K562 (cell line): ENCODE data around the gene MPLKIP. TPM values are rescaled to one million over a fixed set of nuclear protein-coding genes. Genes with fewer than 3 reads are reported as not detected.

Experiments used
- ATAC-seq: fragments of 200-7000 bp; cut with Tn5 transposase; 3 replicates; pipeline ENCODE4 v1.9.1; 2020; ENCODE audit warnings: moderate library complexity
- BruUV-seq: library from RNA; stranded (reverse); fragments of 400-500 nt; replicated peaks from 2 replicates; lab custom pipeline; 2021; lab: Mats Ljungman, UMichigan
- CTCF ChIA-PET: fragments of 300-600 bp; formaldehyde crosslinking; extraction: SDS; loops from one replicate; lab custom pipeline; 2021; ENCODE audit warnings: low intra/inter-chr PET ratio; lab: Yijun Ruan, JAX
- POLR2A ChIA-PET: fragments of 300-600, 350-650 bp; sonication (Branson Sonifier 250); formaldehyde crosslinking; extraction: SDS; loops from one replicate; lab custom pipeline; 2021; ENCODE audit warnings: antibody characterized with exemption, inconsistent platforms; lab: Yijun Ruan, JAX
- DNase-seq, 4 experiments: peaks; one replicate each; pipeline versions ENCODE4 v3.0.0 to v3.0.0-alpha.2; 2011 to 2018; ENCODE audit warnings: low spot score in 3 of 4, mixed read lengths in 3 of 4; ENCODE audit errors: extremely low read depth in 1 of 4
- FAIRE-seq: peaks from 2 replicates; lab custom pipeline; 2011; peaks lifted over from hg19 to GRCh38; lab: Jason Lieb, UNC
- H2AFZ ChIP-seq: 2 replicates; pipeline ENCODE4 v1.6.0; 2011; ENCODE audit warnings: low read depth, low read length, control low read depth, inconsistent platforms
- H3K27ac ChIP-seq: fragments of 200-600 bp; 3 replicates; pipeline ENCODE4 v1.8.0; 2011; ENCODE audit warnings: low read depth, mild to moderate bottlenecking, control low read depth, inconsistent platforms, low read length, moderate library complexity, mixed read lengths; ENCODE audit errors: extremely low read depth
- H3K27me3 ChIP-seq, 2 experiments: fragments of 300-600 bp in 1 of 2; 2 replicates in 1 of 2; 3 replicates in 1 of 2; pipeline versions ENCODE4 v1.6.0 to v1.8.0; 2011; ENCODE audit warnings: inconsistent platforms in 2 of 2, low read length in 2 of 2, mild to moderate bottlenecking in 1 of 2, mixed read lengths in 1 of 2, moderate library complexity in 1 of 2; ENCODE audit not compliant: control insufficient read depth in 2 of 2, insufficient read depth in 2 of 2
- H3K36me3 ChIP-seq: fragments of 300-600 bp; 3 replicates; pipeline ENCODE4 v1.8.0; 2011; ENCODE audit warnings: mild to moderate bottlenecking, low read length, inconsistent platforms; ENCODE audit not compliant: control insufficient read depth, insufficient read depth
- H3K4me1 ChIP-seq, 2 experiments: fragments of 200-600 bp in 1 of 2; replicated peaks in 1 of 2; 2 replicates in 1 of 2; 3 replicates in 1 of 2; pipeline versions ENCODE4 v1.5.1 to v1.8.0; 2011; ENCODE audit warnings: inconsistent platforms in 2 of 2, low read length in 2 of 2, mild to moderate bottlenecking in 1 of 2, mixed read lengths in 1 of 2, moderate library complexity in 1 of 2; ENCODE audit not compliant: control insufficient read depth in 2 of 2, insufficient read depth in 2 of 2
- H3K4me2 ChIP-seq: 2 replicates; pipeline ENCODE4 v1.6.1; 2011; ENCODE audit warnings: low read length, control low read depth, inconsistent platforms, mixed read lengths; ENCODE audit not compliant: insufficient read depth
- H3K4me3 ChIP-seq: fragments of 200-600 bp; sonication (generic), shearing (Covaris generic); 2 replicates; pipeline ENCODE4 v1.5.1; 2016; ENCODE audit warnings: control low read depth, inconsistent platforms
- H3K79me2 ChIP-seq: fragments of 200-600 bp; 3 replicates; pipeline ENCODE4 v1.8.0; 2011; ENCODE audit warnings: low read length, inconsistent platforms; ENCODE audit not compliant: control insufficient read depth, insufficient read depth
- H3K9ac ChIP-seq, 2 experiments: 2 replicates each; pipeline versions ENCODE4 v1.6.0 to v1.6.1; 2011; ENCODE audit warnings: low read depth in 2 of 2, low read length in 2 of 2, control low read depth in 1 of 2, inconsistent platforms in 1 of 2, mild to moderate bottlenecking in 1 of 2, mixed read lengths in 1 of 2; ENCODE audit not compliant: insufficient read depth in 1 of 2
- H3K9me1 ChIP-seq: one replicate; pipeline ENCODE4 v1.6.0; 2011; ENCODE audit warnings: inconsistent platforms, mild to moderate bottlenecking, low read length, moderate library complexity; ENCODE audit not compliant: control insufficient read depth, insufficient read depth
- H3K9me3 ChIP-seq: replicated peaks from 2 replicates; pipeline ENCODE4 v1.5.1; 2011; ENCODE audit warnings: low read depth, low read length, inconsistent platforms; ENCODE audit not compliant: control insufficient read depth, insufficient read depth
- H4K20me1 ChIP-seq: replicated peaks from 2 replicates; pipeline ENCODE4 v1.6.1; 2011; ENCODE audit warnings: low read length, inconsistent platforms, mixed read lengths; ENCODE audit not compliant: control insufficient read depth, insufficient read depth
- ATF3 ChIP-seq, 2 experiments: fragments of 450-650 bp in 1 of 2; sonication (generic) in 1 of 2; formaldehyde crosslinking in 1 of 2; IDR thresholded peaks in 1 of 2; conservative IDR thresholded peaks in 1 of 2; 2 replicates each; pipeline versions ENCODE4 v1.6.1 to v1.8.1; 2016 to 2023; ENCODE audit warnings: mild to moderate bottlenecking in 2 of 2, moderate library complexity in 2 of 2, inconsistent platforms in 1 of 2, missing genetic modification reagents in 1 of 2
- ATF6 ChIP-seq: sonication (generic); formaldehyde crosslinking; IDR thresholded peaks from 2 replicates; pipeline ENCODE4 v1.4.0; 2020; ENCODE audit warnings: mild to moderate bottlenecking, missing genetic modification reagents
- ELK3 ChIP-seq: fragments of 450-650 bp; formaldehyde crosslinking; IDR thresholded peaks from 2 replicates; pipeline ENCODE4 v1.4.0; 2020; ENCODE audit warnings: mild to moderate bottlenecking
- ETV5 ChIP-seq: sonication (generic); formaldehyde crosslinking; IDR thresholded peaks from 2 replicates; pipeline ENCODE4 v1.4.0; 2020; ENCODE audit warnings: low read depth, mild to moderate bottlenecking, missing genetic modification reagents
- FOXM1 ChIP-seq, 2 experiments: fragments of 450-650 bp in 1 of 2; sonication (generic) in 1 of 2; formaldehyde crosslinking in 1 of 2; IDR thresholded peaks; 2 replicates each; pipeline versions ENCODE4 v1.6.1 to v1.9.0; 2017 to 2022; ENCODE audit warnings: low read depth in 2 of 2, mild to moderate bottlenecking in 2 of 2, missing genetic modification reagents in 1 of 2, moderate library complexity in 1 of 2
- HOMEZ ChIP-seq: fragments of 250-450 bp; sonication (Bioruptor Pico); IDR thresholded peaks from 2 replicates; pipeline ENCODE4 v1.4.0; 2020; ENCODE audit warnings: mild to moderate bottlenecking, moderate library complexity
- MLLT1 ChIP-seq, 2 experiments: fragments of 450-650 bp; IDR thresholded peaks; 2 replicates each; pipeline ENCODE4 v1.6.1; 2016
- ZBTB7A ChIP-seq: IDR thresholded peaks from 2 replicates; pipeline ENCODE4 v1.6.1; 2011; ENCODE audit warnings: low read depth, mild to moderate bottlenecking, low read length, moderate library complexity, borderline replicate concordance; ENCODE audit not compliant: control insufficient read depth
- ZNF175 ChIP-seq: fragments of 200-800 bp; sonication (Bioruptor generic); IDR thresholded peaks from 2 replicates; pipeline ENCODE4 v1.6.1; 2016; ENCODE audit warnings: low read depth, mild to moderate bottlenecking, missing genetic modification characterization, missing compliant biosample characterization
- WGBS: fragments of 100-300 bp; shearing (Covaris generic); methylation state at CpG from one replicate; pipeline ENCODE4 v1.1.6; 2016; ENCODE audit warnings: low coverage, mixed read lengths; ENCODE audit not compliant: insufficient coverage; ENCODE audit errors: missing lambda C conversion rate; 5-methylcytosine and 5-hydroxymethylcytosine counted together
- in situ Hi-C: fragments of 300-500 bp; cut with MboI; formaldehyde crosslinking; loops from 4 replicates; pipeline ENCODE4 v1.15.0; 2018; ENCODE audit warnings: inconsistent platforms, mixed read lengths
- intact Hi-C: fragments of 100-400 bp; cut with micrococcal nuclease; formaldehyde crosslinking; loops from 2 replicates; pipeline ENCODE4 v1.14.2; 2022
- polyA plus RNA-seq, 8 experiments: library from polyadenylated mRNA; depleted of rRNA in 4 of 8; stranded (reverse) in 5 of 8; unstranded in 3 of 8; fragments of >200 nt; fragmentation: Nextera tagmentation in 2 of 8; fragmentation: Illumina TruSeq in 1 of 8; extraction: Ambion mirVana in 2 of 8; extraction: Trizol in 1 of 8; gene quantifications; 2 replicates each; pipeline versions ENCODE4 v1.2.1 to v1.2.3, GENCODE V29; 2011 to 2014; ENCODE audit warnings: inconsistent platforms in 1 of 8, missing spikeins in 1 of 8
- total RNA-seq, 7 experiments: library from RNA; depleted of rRNA in 6 of 7; stranded (reverse); fragments of >200 nt in 6 of 7; fragmentation: Illumina TruSeq in 2 of 7; extraction: Trizol in 2 of 7; gene quantifications; 2 replicates each; pipeline versions ENCODE4 v1.2.1 to v1.2.3, GENCODE V29; 2011 to 2021; ENCODE audit warnings: low replicate concordance in 1 of 7

MPLKIP gene
- total and polyA plus RNA-seq, 9 of the 15 experiments (the other 6 are each of a cell fraction or from before 2014, with no cell fraction given) = 5.6 to 127 (median 44.2) TPM

- BruUV-seq = TSS peak; percentile 69
Measured at GRCh38 chr7:40133561-40134427, 628 bp downstream of the MPLKIP start.

More at GRCh38 chr7:40133561-40134427, 628 bp downstream of the MPLKIP start:
- no peaks in the 10 kb centered on the region for H3K9me1 ChIP-seq
- under 1% methylated on average over 36 of the region's 36 CpGs for WGBS
- intact Hi-C loops = loop anchor here (1.0 to 5.0 kb wide), 2 partner anchors 51 to 181 kb away; partner anchors contain the start of gene CDK13
- H3K79me2 ChIP-seq = peaks cover 58% of the 10 kb centered on the region
- peaks cover 31% of the 10 kb centered on the region; the same call in 2 of the 3 replicates for H3K36me3 ChIP-seq
- peak overlapping the region; percentile 99 for H3K4me2 ChIP-seq
- in situ Hi-C loops = no loop called here
- no peaks in the 10 kb centered on the region for H3K9me3 ChIP-seq
- ATAC-seq (peak; percentile 85), DNase-seq (no peak), FAIRE-seq (no peak)
- H3K4me1 ChIP-seq = peaks cover 0 to 6% of the 10 kb centered on the region in 2 experiments; a peak in 2 of 5 replicates
- no peak for TF ChIP-seq FOXM1 (IDR thresholded peaks at IDR 0.05; ENCODE audit: low read depth)
- 0 out of 2 replicates have a peak, but pooled peaks have one; percentile 13 for TF ChIP-seq FOXM1 (CRISPR knock-in tag; IDR thresholded peaks at IDR 0.05; ENCODE audit: low read depth)
- TF ChIP-seq ELK3 = no peak
- TF ChIP-seq HOMEZ = no peak
- 0 out of 2 replicates have a peak, but pooled peaks have one; percentile 9 for TF ChIP-seq ATF3 (IDR thresholded peaks at IDR 0.05)
- no peak for TF ChIP-seq ATF3 (CRISPR knock-in tag; conservative IDR thresholded peaks at IDR 0.05)
- TF ChIP-seq ATF6 (CRISPR knock-in tag) = peak; percentile 81; the same call in 1 of the 2 replicates
- TF ChIP-seq ETV5 = 0 out of 2 replicates have a peak, but pooled peaks have one; percentile 8
- TF ChIP-seq MLLT1 (IDR thresholded peaks at IDR 0.05) = 0 out of 4 replicates have a peak, but pooled peaks of 1 of the 2 experiments have one; percentile 17
- peak; percentile 12; the same call in 1 of the 2 replicates for TF ChIP-seq ZNF175 (CRISPR knock-in tag)
- peak; percentile 65; the same call in 1 of the 2 replicates for TF ChIP-seq ZBTB7A
- TF ChIP-seq, all 486 proteins: peak for 7
- peak overlapping the region; percentile 98 for H3K27ac ChIP-seq
- peak overlapping the region; percentile 97 to 99 for H3K9ac ChIP-seq
- peak overlapping the region; percentile 100 for H2AFZ ChIP-seq
- POLR2A ChIA-PET = interaction anchor here (0.6 to 1.4 kb wide), 7 partner anchors 9 to 1574 kb away, joined by 3 to 8 read pairs (median 3); no protein-coding TSS in a partner anchor
- no peaks in the 10 kb centered on the region for H3K27me3 ChIP-seq
- no peaks in the 10 kb centered on the region; the same call in 1 of the 2 replicates for H4K20me1 ChIP-seq
- CTCF ChIA-PET = no interaction called here
- peak overlapping the region; percentile 95 for H3K4me3 ChIP-seq
